Mesenchymal stem cell (in vitro differentiated cells and primary cell): ENCODE data around the gene ZFX.

ENCODE experiments used
- DNase-seq: peaks from one replicate; pipeline ENCODE4 v3.0.0-alpha.2; 2013
- H2AFZ ChIP-seq: one replicate; pipeline ENCODE4 v1.6.1; 2013; ENCODE audit warnings: low read depth, mild to moderate bottlenecking, control low read depth, inconsistent platforms, low read length, moderate library complexity
- H2AK5ac ChIP-seq: 2 replicates; pipeline ENCODE4 v1.6.1; 2013; ENCODE audit warnings: low read length, moderate library complexity, mild to moderate bottlenecking, inconsistent platforms; ENCODE audit not compliant: severe bottlenecking
- H2BK120ac ChIP-seq: one replicate; pipeline ENCODE4 v1.6.1; 2013; ENCODE audit warnings: low read depth, mild to moderate bottlenecking, inconsistent platforms, low read length, moderate library complexity
- H2BK12ac ChIP-seq, 2 experiments: one replicate each; pipeline ENCODE4 v1.6.1; 2013; ENCODE audit warnings: inconsistent platforms in 2 of 2, low read length in 2 of 2, mild to moderate bottlenecking in 2 of 2, moderate library complexity in 2 of 2, control low read depth in 1 of 2
- H2BK15ac ChIP-seq: one replicate; pipeline ENCODE4 v1.6.1; 2013; ENCODE audit warnings: mild to moderate bottlenecking, low read depth, inconsistent platforms; ENCODE audit not compliant: poor library complexity, severe bottlenecking
- H2BK5ac ChIP-seq: 2 replicates; pipeline ENCODE4 v1.6.1; 2013; ENCODE audit warnings: low read depth, mild to moderate bottlenecking, low read length, control low read depth, inconsistent platforms; ENCODE audit not compliant: poor library complexity, severe bottlenecking
- H3K14ac ChIP-seq, 2 experiments: one replicate each; pipeline ENCODE4 v1.6.1; 2013; ENCODE audit warnings: inconsistent platforms in 2 of 2, low read length in 2 of 2, control low read depth in 1 of 2, mild to moderate bottlenecking in 1 of 2, moderate library complexity in 1 of 2
- H3K18ac ChIP-seq, 2 experiments: one replicate each; pipeline ENCODE4 v1.6.1; 2013; ENCODE audit warnings: inconsistent platforms in 2 of 2, low read length in 2 of 2, control low read depth in 1 of 2, low read depth in 1 of 2, mild to moderate bottlenecking in 1 of 2
- H3K23ac ChIP-seq, 2 experiments: one replicate each; pipeline ENCODE4 v1.6.1; 2013; ENCODE audit warnings: inconsistent platforms in 2 of 2, low read length in 2 of 2, mild to moderate bottlenecking in 2 of 2, moderate library complexity in 2 of 2, control low read depth in 1 of 2
- H3K27ac ChIP-seq: 2 replicates; pipeline ENCODE4 v1.5.1; 2013; ENCODE audit warnings: mild to moderate bottlenecking, moderate library complexity, low read length, control low read depth, inconsistent platforms; ENCODE audit not compliant: poor library complexity, severe bottlenecking
- H3K27me3 ChIP-seq, 2 experiments: 2 replicates each; pipeline versions ENCODE4 v1.6.1 to v1.7.0; 2013; ENCODE audit warnings: low read length in 2 of 2, mild to moderate bottlenecking in 2 of 2, moderate library complexity in 2 of 2, control low read depth in 1 of 2, inconsistent platforms in 1 of 2; ENCODE audit not compliant: control insufficient read depth in 1 of 2, insufficient read depth in 1 of 2
- H3K36me3 ChIP-seq, 2 experiments: 2 replicates each; pipeline versions ENCODE4 v1.6.1 to v1.7.0; 2013; ENCODE audit warnings: low read length in 2 of 2, control low read depth in 1 of 2, inconsistent platforms in 1 of 2, low read depth in 1 of 2, mild to moderate bottlenecking in 1 of 2; ENCODE audit not compliant: insufficient read depth in 2 of 2, control insufficient read depth in 1 of 2
- H3K4ac ChIP-seq, 2 experiments: one replicate each; pipeline ENCODE4 v1.6.1; 2013; ENCODE audit warnings: inconsistent platforms in 2 of 2, low read length in 2 of 2, mild to moderate bottlenecking in 2 of 2, moderate library complexity in 2 of 2, control low read depth in 1 of 2, low read depth in 1 of 2
- H3K4me1 ChIP-seq: 2 replicates; pipeline ENCODE4 v1.6.1; 2013; ENCODE audit warnings: low read depth, low read length, control low read depth; ENCODE audit not compliant: control insufficient read depth, insufficient read depth
- H3K4me2 ChIP-seq: 2 replicates; pipeline ENCODE4 v1.6.1; 2013; ENCODE audit warnings: low read length, mild to moderate bottlenecking, inconsistent platforms; ENCODE audit not compliant: poor library complexity, severe bottlenecking
- H3K4me3 ChIP-seq, 2 experiments: 2 replicates each; pipeline versions ENCODE4 v1.5.1 to v1.7.0; 2013; ENCODE audit warnings: low read length in 2 of 2, mild to moderate bottlenecking in 2 of 2, control low read depth in 1 of 2, low read depth in 1 of 2; ENCODE audit not compliant: insufficient read depth in 1 of 2
- H3K79me1 ChIP-seq: replicated peaks from 2 replicates; pipeline ENCODE4 v1.6.1; 2013; ENCODE audit warnings: mild to moderate bottlenecking, control low read depth, low read length, inconsistent platforms; ENCODE audit not compliant: poor library complexity, severe bottlenecking
- H3K9ac ChIP-seq: 2 replicates; pipeline ENCODE4 v1.7.0; 2013; ENCODE audit warnings: mild to moderate bottlenecking, low read length, moderate library complexity
- H3K9me3 ChIP-seq: 2 replicates; pipeline ENCODE4 v1.7.0; 2013; ENCODE audit warnings: mild to moderate bottlenecking, low read length; ENCODE audit not compliant: control insufficient read depth
- H4K8ac ChIP-seq: one replicate; pipeline ENCODE4 v1.6.1; 2013; ENCODE audit warnings: inconsistent platforms, mild to moderate bottlenecking, low read length, moderate library complexity
- H4K91ac ChIP-seq: one replicate; pipeline ENCODE4 v1.6.1; 2013; ENCODE audit warnings: mild to moderate bottlenecking, low read length, inconsistent platforms
- WGBS: methylation state at CpG from one replicate; pipeline ENCODE4 v1.1.7; 2013; ENCODE audit warnings: mixed read lengths; 5-methylcytosine and 5-hydroxymethylcytosine counted together

ZFX gene

GRCh38 chrX:24148121-24148520, 1.4 kb upstream of the ZFX start:
- Histone ChIP-seq H3K4me3 (peak overlapping the region in 1 of 2 experiments; percentile 82), H2AFZ (no peak overlapping the region), H2BK5ac (no peak overlapping the region), H2BK120ac (no peak overlapping the region), H3K23ac (no peak overlapping the region), H2AK5ac (no peak overlapping the region), H3K27ac (peak overlapping the region; percentile 89), H2BK12ac (no peak overlapping the region), H3K4me2 (no peak overlapping the region), H3K18ac (no peak overlapping the region), H2BK15ac (no peak overlapping the region), H3K4me1 (peaks cover under 1% of the 10 kb centered on the region), H3K4ac (no peak overlapping the region), H3K79me1 (no peaks in the 10 kb centered on the region), H3K27me3 (no peaks in the 10 kb centered on the region), H4K91ac (no peak overlapping the region), H3K9ac (peak overlapping the region; percentile 99), H3K9me3 (no peaks in the 10 kb centered on the region), H3K36me3 (peaks cover 0 to 1% of the 10 kb centered on the region in 2 experiments), H3K14ac (no peak overlapping the region), H4K8ac (no peak overlapping the region)
- WGBS, result no CpG with 5 or more reads among the region's 3 CpGs
- no peak for DNase-seq

GRCh38 chrX:24148535-24149350, 786 bp upstream of the ZFX start:
- Histone ChIP-seq H3K9me3 (no peaks in the 10 kb centered on the region), H2BK15ac (peak overlapping the region; percentile 83), H4K91ac (peak overlapping the region; percentile 86), H3K9ac (peak overlapping the region; percentile 99), H4K8ac (peak overlapping the region; percentile 64), H2BK5ac (peak overlapping the region; percentile 95), H3K4me2 (peak overlapping the region; percentile 61), H3K27me3 (no peaks in the 10 kb centered on the region), H3K4me3 (peak overlapping the region; percentile 65 to 82), H3K4me1 (peaks cover 2% of the 10 kb centered on the region), H3K18ac (peak overlapping the region; percentile 54 to 88), H2BK120ac (peak overlapping the region; percentile 79), H3K14ac (no peak overlapping the region), H3K27ac (peak overlapping the region; percentile 89), H3K23ac (no peak overlapping the region), H2AFZ (peak overlapping the region; percentile 51), H3K36me3 (peaks cover 0 to 7% of the 10 kb centered on the region in 2 experiments), H2BK12ac (no peak overlapping the region), H3K79me1 (no peaks in the 10 kb centered on the region), H2AK5ac (no peak overlapping the region), H3K4ac (peak overlapping the region; percentile 81 to 86)
- WGBS, result 1% methylated on average over 13 of the region's 35 CpGs
- DNase-seq, result peak; percentile 60

GRCh38 chrX:24150051-24150790, 692 bp downstream of the ZFX start:
- Histone ChIP-seq H4K8ac (peak overlapping the region; percentile 85), H3K4me1 (peaks cover 2% of the 10 kb centered on the region), H2BK12ac (no peak overlapping the region), H3K36me3 (peaks cover 0 to 7% of the 10 kb centered on the region in 2 experiments), H3K4ac (peak overlapping the region in 1 of 2 experiments; percentile 67), H2BK5ac (peak overlapping the region; percentile 94), H2BK120ac (peak overlapping the region; percentile 95), H3K18ac (peak overlapping the region; percentile 40 to 75), H3K9ac (peak overlapping the region; percentile 99), H3K4me2 (peak overlapping the region; percentile 9), H3K4me3 (peak overlapping the region; percentile 65 to 97), H3K14ac (no peak overlapping the region), H3K79me1 (no peaks in the 10 kb centered on the region), H3K23ac (no peak overlapping the region), H2AFZ (no peak overlapping the region), H3K27ac (peak overlapping the region; percentile 78), H3K9me3 (no peaks in the 10 kb centered on the region), H2AK5ac (no peak overlapping the region), H4K91ac (peak overlapping the region; percentile 90), H2BK15ac (no peak overlapping the region), H3K27me3 (no peaks in the 10 kb centered on the region)
- DNase-seq, result peak; percentile 89
- 0% methylated on average over 31 of the region's 79 CpGs for WGBS

- no peak for DNase-seq
- Histone ChIP-seq H3K9me3 (no peaks in the 10 kb centered on the region), H3K4me1 (peaks cover 2% of the 10 kb centered on the region), H2BK12ac (no peak overlapping the region), H3K4me2 (peak overlapping the region; percentile 77), H2AK5ac (no peak overlapping the region), H3K79me1 (no peaks in the 10 kb centered on the region), H2AFZ (no peak overlapping the region), H4K8ac (no peak overlapping the region), H2BK5ac (no peak overlapping the region), H3K27ac (no peak overlapping the region), H3K18ac (no peak overlapping the region), H3K36me3 (peaks cover 0 to 7% of the 10 kb centered on the region in 2 experiments), H3K4ac (no peak overlapping the region), H3K27me3 (no peaks in the 10 kb centered on the region), H2BK120ac (no peak overlapping the region), H3K4me3 (peak overlapping the region in 1 of 2 experiments; percentile 97), H3K9ac (peak overlapping the region; percentile 99), H2BK15ac (no peak overlapping the region), H4K91ac (no peak overlapping the region), H3K14ac (no peak overlapping the region), H3K23ac (no peak overlapping the region)
- 2% methylated on average over 10 of the region's 10 CpGs for WGBS
These were observed 1.4 kb downstream of the ZFX start for GRCh38 chrX:24150898-24151297.
